ENCODE results near the gene KIF2C. TPM values are rescaled to one million over a fixed set of nuclear protein-coding genes. Genes with fewer than 3 reads are reported as not detected.

Gene KIF2C
- total RNA-seq, 1 donor from 2014 or later, result 3.2 TPM

DNA sequence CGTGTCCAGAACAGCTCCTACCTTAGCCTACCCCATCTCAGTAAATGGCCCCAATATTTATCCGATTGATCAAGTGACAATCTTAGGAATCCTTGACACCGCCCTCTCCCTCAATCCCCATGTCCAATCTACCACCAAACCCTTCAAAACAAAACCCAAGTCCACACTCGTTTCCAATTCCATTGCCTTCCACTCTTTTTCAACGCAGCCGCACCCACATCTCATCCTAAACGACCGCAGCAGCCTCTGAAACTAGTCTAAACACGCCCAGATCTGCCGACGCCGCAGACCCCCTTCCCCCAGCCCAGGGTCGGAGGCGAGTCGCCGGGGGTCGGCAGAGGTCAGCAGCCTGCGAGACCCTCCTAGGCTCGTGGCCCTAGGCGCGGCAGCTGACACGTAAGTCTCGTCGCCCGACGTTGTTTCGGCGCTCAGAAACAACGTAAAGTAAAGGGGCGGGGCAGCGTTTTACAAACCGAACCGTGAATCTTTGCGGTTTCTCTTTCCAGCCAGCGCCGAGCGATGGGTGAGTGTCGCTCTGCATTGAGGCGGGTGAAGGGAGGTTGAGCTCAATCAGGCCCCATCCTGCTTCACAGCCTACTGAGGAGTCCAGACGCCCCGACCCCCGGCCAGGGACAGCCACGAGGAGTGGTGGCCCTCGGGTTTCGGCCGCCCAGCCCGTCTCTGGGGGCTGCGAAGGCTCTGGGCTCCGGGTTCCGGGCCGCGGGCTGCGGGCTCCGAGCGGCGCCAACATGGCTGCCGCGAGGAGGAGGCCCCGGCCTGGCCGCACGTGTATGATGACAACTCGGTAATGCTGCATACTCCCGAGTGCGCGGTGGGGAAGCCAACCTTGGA is 35.7 kb downstream of the KIF2C start, which contains the start of gene RPS8:
TSS of gene RPS8 (plus strand) at position 463 of the 852 bp plus-strand sequence. CDS start at position 520, 57 bp downstream.
- H3K9ac ChIP-seq (ENCODE audit: low read length), result peak within 1 kb of the TSS; percentile 97
- H3K9me3 ChIP-seq (ENCODE audit: insufficient read depth, low read depth, low read length), result no peaks in the 10 kb centered on the region
- DNase-seq (ENCODE audit: low read depth) (peak; percentile 84), FAIRE-seq (no peak)
- TF ChIP-seq EZH2 (IDR thresholded peaks at IDR 0.05; ENCODE audit: insufficient read depth, low read length), result no peak
- no peak for TF ChIP-seq CTCF (IDR thresholded peaks at IDR 0.05; ENCODE audit: insufficient read depth, low read depth, low read length)
- H3K27me3 ChIP-seq (ENCODE audit: insufficient read depth, low read length), result no peaks in the 10 kb centered on the region
- peaks cover 45% of the 10 kb centered on the region for H4K20me1 ChIP-seq (ENCODE audit: insufficient read depth, low read length)
- Mint-ChIP-seq H3K27ac (ENCODE audit: unreplicated experiment) (peak within 1 kb of the TSS; percentile 98), H3K9me3 (ENCODE audit: unreplicated experiment) (no peaks in the 10 kb centered on the region), H3K4me3 (ENCODE audit: unreplicated experiment) (peak within 1 kb of the TSS; percentile 92), H3K4me1 (ENCODE audit: low read depth, unreplicated experiment) (peaks cover 20% of the 10 kb centered on the region), H3K36me3 (ENCODE audit: low read depth, unreplicated experiment) (peaks cover 19% of the 10 kb centered on the region), H3K27me3 (ENCODE audit: low read depth, unreplicated experiment) (no peaks in the 10 kb centered on the region)
- H3K79me2 ChIP-seq (ENCODE audit: insufficient read depth, low read length), result peaks cover 45% of the 10 kb centered on the region
- peak within 1 kb of the TSS; percentile 95 for H3K4me2 ChIP-seq (ENCODE audit: low read length)
- H3K4me3 ChIP-seq (ENCODE audit: insufficient read depth, low read depth, low read length), result peak within 1 kb of the TSS; percentile 86
- H2AFZ ChIP-seq (ENCODE audit: low read depth, low read length), result peak within 1 kb of the TSS; percentile 78
- peak within 1 kb of the TSS; percentile 95 for H3K27ac ChIP-seq (ENCODE audit: low read depth, low read length)
- peaks cover 27% of the 10 kb centered on the region for H3K36me3 ChIP-seq (ENCODE audit: insufficient read depth, low read length)
- H3K4me1 ChIP-seq (ENCODE audit: insufficient read depth, low read length), result peaks cover 18% of the 10 kb centered on the region

DNA sequence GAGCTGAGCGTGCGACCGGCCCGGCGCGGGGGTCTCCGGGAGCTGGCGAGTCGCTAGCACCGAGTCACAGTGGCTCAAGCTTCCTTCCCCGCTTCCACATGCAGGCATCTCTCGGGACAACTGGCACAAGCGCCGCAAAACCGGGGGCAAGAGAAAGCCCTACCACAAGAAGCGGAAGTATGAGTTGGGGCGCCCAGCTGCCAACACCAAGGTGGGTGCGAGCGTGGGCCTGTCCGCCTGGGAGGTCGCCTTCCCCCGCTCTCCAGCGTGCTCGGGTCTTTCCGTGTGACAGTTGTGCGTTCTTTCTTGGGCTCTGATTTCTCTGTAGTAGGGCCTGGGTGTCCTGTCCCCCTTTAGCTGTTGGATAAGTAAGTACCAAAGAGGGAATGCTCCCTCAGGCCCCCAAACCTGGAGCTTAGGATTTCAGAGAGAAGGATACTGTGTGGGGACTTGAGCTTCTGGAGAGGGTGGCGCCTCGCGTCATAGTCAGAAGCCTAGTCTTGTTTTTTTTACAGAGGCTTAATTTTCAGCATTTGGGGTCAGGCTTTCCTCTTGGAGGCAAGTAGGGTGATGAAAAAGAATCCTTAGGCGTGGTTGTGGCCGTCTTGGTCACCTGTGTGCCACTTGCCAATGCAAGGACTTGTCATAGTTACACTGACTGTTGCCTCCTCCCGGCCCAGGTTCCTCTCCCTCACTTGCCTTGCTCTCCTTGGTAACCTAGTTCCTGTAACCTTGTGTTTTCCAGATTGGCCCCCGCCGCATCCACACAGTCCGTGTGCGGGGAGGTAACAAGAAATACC is 36.5 kb downstream of the KIF2C start:
- no peaks in the 10 kb centered on the region for H3K9me3 Mint-ChIP-seq (ENCODE audit: unreplicated experiment)
- TF ChIP-seq EZH2 (IDR thresholded peaks at IDR 0.05; ENCODE audit: insufficient read depth, low read length), result no peak
- no peak for TF ChIP-seq CTCF (IDR thresholded peaks at IDR 0.05; ENCODE audit: insufficient read depth, low read depth, low read length)
- Histone ChIP-seq H3K9ac (ENCODE audit: low read length) (peak overlapping the region; percentile 97), H3K4me1 (ENCODE audit: insufficient read depth, low read length) (peaks cover 18% of the 10 kb centered on the region), H2AFZ (ENCODE audit: low read depth, low read length) (peak overlapping the region; percentile 78), H3K79me2 (ENCODE audit: insufficient read depth, low read length) (peaks cover 45% of the 10 kb centered on the region), H4K20me1 (ENCODE audit: insufficient read depth, low read length) (peaks cover 53% of the 10 kb centered on the region), H3K27ac (ENCODE audit: low read depth, low read length) (peak overlapping the region; percentile 95), H3K4me3 (ENCODE audit: insufficient read depth, low read depth, low read length) (peak overlapping the region; percentile 86), H3K9me3 (ENCODE audit: insufficient read depth, low read depth, low read length) (no peaks in the 10 kb centered on the region), H3K4me2 (ENCODE audit: low read length) (peak overlapping the region; percentile 95), H3K36me3 (ENCODE audit: insufficient read depth, low read length) (peaks cover 27% of the 10 kb centered on the region), H3K27me3 (ENCODE audit: insufficient read depth, low read length) (no peaks in the 10 kb centered on the region)
- peak overlapping the region; percentile 59 for H3K27ac Mint-ChIP-seq (ENCODE audit: unreplicated experiment)
- H3K4me1 Mint-ChIP-seq (ENCODE audit: low read depth, unreplicated experiment), result peaks cover 20% of the 10 kb centered on the region
- no peak for DNase-seq (ENCODE audit: low read depth)
- H3K36me3 Mint-ChIP-seq (ENCODE audit: low read depth, unreplicated experiment), result peaks cover 22% of the 10 kb centered on the region
- no peak for FAIRE-seq
- H3K4me3 Mint-ChIP-seq (ENCODE audit: unreplicated experiment), result peak overlapping the region; percentile 92
- no peaks in the 10 kb centered on the region for H3K27me3 Mint-ChIP-seq (ENCODE audit: low read depth, unreplicated experiment)

All from astrocyte (in vitro differentiated cells and primary cell).